ENCODE data around the gene LHX8.
"Not testable (repeated sequence)": the region's sequence is repeated elsewhere in the genome, so short reads cannot be mapped to it uniquely, and the experiment has no call there.

Gene LHX8

GRCh38 chr1:75133750-75134646 is at the start of gene LHX8:
LHX8 (plus strand) TSS chr1:75134388; CDS start chr1:75136615, 2,227 bp downstream.
- Histone ChIP-seq H3K4me1 (ENCODE audit: insufficient read depth, low read length) (peaks cover 13% of the 10 kb centered on the region), H3K9ac (ENCODE audit: low read depth, low read length) (peak within 1 kb of the TSS; percentile 61), H3K36me3 (ENCODE audit: insufficient read depth, low read length) (no peaks in the 10 kb centered on the region), H3K9me3 (ENCODE audit: control insufficient read depth, insufficient read depth, low read length) (no peaks in the 10 kb centered on the region)

GRCh38 chr1:75085931-75086330 is 48.3 kb upstream of the LHX8 start:
- Histone ChIP-seq H3K4me1 (ENCODE audit: insufficient read depth, low read length) (peaks cover 27% of the 10 kb centered on the region), H3K9me3 (ENCODE audit: control insufficient read depth, insufficient read depth, low read length) (no peaks in the 10 kb centered on the region), H3K9ac (ENCODE audit: low read depth, low read length) (no peak overlapping the region), H3K36me3 (ENCODE audit: insufficient read depth, low read length) (no peaks in the 10 kb centered on the region)

- no peaks in the 10 kb centered on the region for H3K9me3 ChIP-seq (ENCODE audit: control insufficient read depth, insufficient read depth, low read length)
- no peak overlapping the region for H3K9ac ChIP-seq (ENCODE audit: low read depth, low read length)
- no peaks in the 10 kb centered on the region for H3K36me3 ChIP-seq (ENCODE audit: insufficient read depth, low read length)
- peaks cover 20% of the 10 kb centered on the region for H3K4me1 ChIP-seq (ENCODE audit: insufficient read depth, low read length)
Observed at GRCh38 chr1:75087278-75087677, 46.9 kb upstream of the LHX8 start.

GRCh38 chr1:75092141-75092540 is 42.0 kb upstream of the LHX8 start:
- no peaks in the 10 kb centered on the region for H3K4me1 ChIP-seq (ENCODE audit: insufficient read depth, low read length)
- H3K9ac ChIP-seq (ENCODE audit: low read depth, low read length), result no peak overlapping the region
- H3K9me3 ChIP-seq (ENCODE audit: control insufficient read depth, insufficient read depth, low read length), result no peaks in the 10 kb centered on the region
- no peaks in the 10 kb centered on the region for H3K36me3 ChIP-seq (ENCODE audit: insufficient read depth, low read length)

GRCh38 chr1:75097654-75098053 is 36.5 kb upstream of the LHX8 start:
- no peaks in the 10 kb centered on the region for H3K36me3 ChIP-seq (ENCODE audit: insufficient read depth, low read length)
- H3K9me3 ChIP-seq (ENCODE audit: control insufficient read depth, insufficient read depth, low read length), result no peaks in the 10 kb centered on the region
- H3K4me1 ChIP-seq (ENCODE audit: insufficient read depth, low read length), result peaks cover 12% of the 10 kb centered on the region; the same call in 1 of the 2 replicates
- H3K9ac ChIP-seq (ENCODE audit: low read depth, low read length), result no peak overlapping the region

GRCh38 chr1:75099581-75099980 is 34.6 kb upstream of the LHX8 start:
- no peaks in the 10 kb centered on the region for H3K36me3 ChIP-seq (ENCODE audit: insufficient read depth, low read length)
- no peaks in the 10 kb centered on the region for H3K9me3 ChIP-seq (ENCODE audit: control insufficient read depth, insufficient read depth, low read length)
- H3K4me1 ChIP-seq (ENCODE audit: insufficient read depth, low read length), result peaks cover 12% of the 10 kb centered on the region; the same call in 1 of the 2 replicates
- no peak overlapping the region for H3K9ac ChIP-seq (ENCODE audit: low read depth, low read length)

- H3K4me1 ChIP-seq (ENCODE audit: insufficient read depth, low read length), result peaks cover 12% of the 10 kb centered on the region; the same call in 1 of the 2 replicates
- peak overlapping the region; percentile 5; the same call in 1 of the 2 replicates for H3K9ac ChIP-seq (ENCODE audit: low read depth, low read length)
- no peaks in the 10 kb centered on the region for H3K36me3 ChIP-seq (ENCODE audit: insufficient read depth, low read length)
- no peaks in the 10 kb centered on the region for H3K9me3 ChIP-seq (ENCODE audit: control insufficient read depth, insufficient read depth, low read length)
Observed at GRCh38 chr1:75100481-75101092, 33.6 kb upstream of the LHX8 start.

GRCh38 chr1:75112362-75112951 is 21.7 kb upstream of the LHX8 start:
- H3K9me3 ChIP-seq (ENCODE audit: control insufficient read depth, insufficient read depth, low read length); H3K9ac ChIP-seq (ENCODE audit: low read depth, low read length); H3K36me3 ChIP-seq (ENCODE audit: insufficient read depth, low read length); H3K4me1 ChIP-seq (ENCODE audit: insufficient read depth, low read length): not testable (repeated sequence)

- Histone ChIP-seq H3K9ac (ENCODE audit: low read depth, low read length) (no peak overlapping the region), H3K36me3 (ENCODE audit: insufficient read depth, low read length) (no peaks in the 10 kb centered on the region), H3K4me1 (ENCODE audit: insufficient read depth, low read length) (peaks cover 5% of the 10 kb centered on the region; the same call in 1 of the 2 replicates), H3K9me3 (ENCODE audit: control insufficient read depth, insufficient read depth, low read length) (no peaks in the 10 kb centered on the region)
Observed at GRCh38 chr1:75115654-75116053, 18.5 kb upstream of the LHX8 start.

GRCh38 chr1:75123756-75124155 is 10.4 kb upstream of the LHX8 start:
- Histone ChIP-seq H3K36me3 (ENCODE audit: insufficient read depth, low read length) (no peaks in the 10 kb centered on the region), H3K9me3 (ENCODE audit: control insufficient read depth, insufficient read depth, low read length) (no peaks in the 10 kb centered on the region), H3K9ac (ENCODE audit: low read depth, low read length) (no peak overlapping the region), H3K4me1 (ENCODE audit: insufficient read depth, low read length) (no peaks in the 10 kb centered on the region)

- Histone ChIP-seq H3K4me1 (ENCODE audit: insufficient read depth, low read length) (no peaks in the 10 kb centered on the region), H3K36me3 (ENCODE audit: insufficient read depth, low read length) (no peaks in the 10 kb centered on the region), H3K9me3 (ENCODE audit: control insufficient read depth, insufficient read depth, low read length) (no peaks in the 10 kb centered on the region), H3K9ac (ENCODE audit: low read depth, low read length) (no peak overlapping the region)
Observed at GRCh38 chr1:75124510-75124909, 9.7 kb upstream of the LHX8 start.

- H3K9ac ChIP-seq (ENCODE audit: low read depth, low read length), result no peak overlapping the region
- H3K9me3 ChIP-seq (ENCODE audit: control insufficient read depth, insufficient read depth, low read length), result no peaks in the 10 kb centered on the region
- H3K4me1 ChIP-seq (ENCODE audit: insufficient read depth, low read length), result peaks cover 5% of the 10 kb centered on the region; the same call in 1 of the 2 replicates
- H3K36me3 ChIP-seq (ENCODE audit: insufficient read depth, low read length), result no peaks in the 10 kb centered on the region
Observed at GRCh38 chr1:75125161-75125726, 8.9 kb upstream of the LHX8 start.

GRCh38 chr1:75126611-75127101 is 7.5 kb upstream of the LHX8 start:
- H3K4me1 ChIP-seq (ENCODE audit: insufficient read depth, low read length), result peaks cover 9% of the 10 kb centered on the region; the same call in 1 of the 2 replicates
- H3K36me3 ChIP-seq (ENCODE audit: insufficient read depth, low read length), result no peaks in the 10 kb centered on the region
- H3K9me3 ChIP-seq (ENCODE audit: control insufficient read depth, insufficient read depth, low read length), result no peaks in the 10 kb centered on the region
- no peak overlapping the region for H3K9ac ChIP-seq (ENCODE audit: low read depth, low read length)
